Nephron (organoid): ENCODE measurements around the gene SQOR.

Source experiments
- H3K27ac Mint-ChIP-seq, 3 experiments: 2 replicates each; pipeline ENCODE4 v1.8.0; 2020; ENCODE audit warnings: mixed read lengths in 3 of 3, mild to moderate bottlenecking in 2 of 3, moderate library complexity in 1 of 3
- H3K27me3 Mint-ChIP-seq: 2 replicates; pipeline ENCODE4 v1.8.0; 2021; ENCODE audit warnings: low read depth, mild to moderate bottlenecking, moderate library complexity, mixed read lengths
- H3K36me3 Mint-ChIP-seq: 2 replicates; pipeline ENCODE4 v1.8.0; 2020; ENCODE audit warnings: low read depth, mixed read lengths
- H3K4me1 Mint-ChIP-seq: 2 replicates; pipeline ENCODE4 v1.8.0; 2020; ENCODE audit warnings: mixed read lengths
- H3K4me3 Mint-ChIP-seq, 3 experiments: 2 replicates each; pipeline ENCODE4 v1.8.0; 2020; ENCODE audit warnings: mild to moderate bottlenecking in 3 of 3, mixed read lengths in 3 of 3, moderate library complexity in 2 of 3
- H3K9me3 Mint-ChIP-seq: 2 replicates; pipeline ENCODE4 v1.8.0; 2020; ENCODE audit warnings: mixed read lengths
- CTCF ChIP-seq, 3 experiments: fragments of 200-600 bp; sonication (generic); IDR thresholded peaks; one replicate each; pipeline ENCODE4 v1.5.0; 2021; ENCODE audit warnings: antibody characterized with exemption in 3 of 3; ENCODE audit not compliant: unreplicated experiment in 3 of 3

Gene SQOR

GRCh38 chr15:45587863-45588170 is 47.0 kb upstream of the SQOR start:
- H3K36me3 Mint-ChIP-seq, result peaks cover 7% of the 10 kb centered on the region
- TF ChIP-seq CTCF (IDR thresholded peaks at IDR 0.05; ENCODE audit: unreplicated experiment in 3 of 3), result no peak
- H3K9me3 Mint-ChIP-seq, result no peaks in the 10 kb centered on the region
- H3K27me3 Mint-ChIP-seq, result no peaks in the 10 kb centered on the region
- H3K4me1 Mint-ChIP-seq, result peaks cover 23% of the 10 kb centered on the region
- peak overlapping the region; percentile 100 for H3K27ac Mint-ChIP-seq
- H3K4me3 Mint-ChIP-seq, result peak overlapping the region; percentile 95 to 97 (median 95)

- Mint-ChIP-seq H3K4me3 (peak overlapping the region; percentile 95 to 97 (median 95)), H3K9me3 (no peaks in the 10 kb centered on the region), H3K36me3 (peaks cover 10% of the 10 kb centered on the region), H3K27me3 (no peaks in the 10 kb centered on the region), H3K27ac (peak overlapping the region; percentile 100), H3K4me1 (peaks cover 23% of the 10 kb centered on the region)
- TF ChIP-seq CTCF (IDR thresholded peaks at IDR 0.05; ENCODE audit: unreplicated experiment in 3 of 3), result no peak
These were observed 46.5 kb upstream of the SQOR start for GRCh38 chr15:45588219-45588875.

GRCh38 chr15:45589256-45589655 is 45.6 kb upstream of the SQOR start:
- H3K36me3 Mint-ChIP-seq, result peaks cover 19% of the 10 kb centered on the region
- H3K4me1 Mint-ChIP-seq, result peaks cover 23% of the 10 kb centered on the region
- TF ChIP-seq CTCF (IDR thresholded peaks at IDR 0.05; ENCODE audit: unreplicated experiment in 3 of 3), result no peak
- peak overlapping the region; percentile 95 to 97 (median 95) for H3K4me3 Mint-ChIP-seq
- peaks cover 5% of the 10 kb centered on the region for H3K9me3 Mint-ChIP-seq
- H3K27me3 Mint-ChIP-seq, result no peaks in the 10 kb centered on the region
- peak overlapping the region; percentile 100 for H3K27ac Mint-ChIP-seq

- no peak overlapping the region for H3K4me3 Mint-ChIP-seq
- H3K4me1 Mint-ChIP-seq, result peaks cover 4% of the 10 kb centered on the region
- peaks cover 17% of the 10 kb centered on the region for H3K9me3 Mint-ChIP-seq
- H3K27ac Mint-ChIP-seq, result no peak overlapping the region
- H3K36me3 Mint-ChIP-seq, result peaks cover 57% of the 10 kb centered on the region
- TF ChIP-seq CTCF (IDR thresholded peaks at IDR 0.05; ENCODE audit: unreplicated experiment in 3 of 3), result no peak
- H3K27me3 Mint-ChIP-seq, result no peaks in the 10 kb centered on the region
These were observed 40.5 kb upstream of the SQOR start for GRCh38 chr15:45594319-45594718.

- peaks cover 17% of the 10 kb centered on the region for H3K9me3 Mint-ChIP-seq
- H3K4me1 Mint-ChIP-seq, result no peaks in the 10 kb centered on the region
- H3K27me3 Mint-ChIP-seq, result no peaks in the 10 kb centered on the region
- no peak overlapping the region for H3K27ac Mint-ChIP-seq
- TF ChIP-seq CTCF (IDR thresholded peaks at IDR 0.05; ENCODE audit: unreplicated experiment in 3 of 3), result no peak
- no peak overlapping the region for H3K4me3 Mint-ChIP-seq
- peaks cover 57% of the 10 kb centered on the region for H3K36me3 Mint-ChIP-seq
These were observed 39.8 kb upstream of the SQOR start for GRCh38 chr15:45594835-45595530.

- Mint-ChIP-seq H3K9me3 (peaks cover 4% of the 10 kb centered on the region), H3K36me3 (peaks cover 31% of the 10 kb centered on the region), H3K4me1 (no peaks in the 10 kb centered on the region), H3K27ac (no peak overlapping the region), H3K4me3 (no peak overlapping the region), H3K27me3 (no peaks in the 10 kb centered on the region)
- no peak for TF ChIP-seq CTCF (IDR thresholded peaks at IDR 0.05; ENCODE audit: unreplicated experiment in 3 of 3)
These were observed 30.9 kb upstream of the SQOR start for GRCh38 chr15:45603881-45604280.
